A549 treated with Mapracorat at 1 μM for 4 hours (cell line): ENCODE measurements around the gene NT5DC2. TPM values are rescaled to one million over a fixed set of nuclear protein-coding genes. Genes with fewer than 3 reads are reported as not detected.

Experiments used
- total RNA-seq: library from RNA; stranded (reverse); fragments of 200-300 nt; extraction: Qiagen RNA extraction; gene quantifications from 5 replicates; pipeline ENCODE4 v1.2.3, GENCODE V29; 2022

NT5DC2 gene
- total RNA-seq: 81.1 to 105 TPM (median 99.5 TPM) in 5 replicates

DNA sequence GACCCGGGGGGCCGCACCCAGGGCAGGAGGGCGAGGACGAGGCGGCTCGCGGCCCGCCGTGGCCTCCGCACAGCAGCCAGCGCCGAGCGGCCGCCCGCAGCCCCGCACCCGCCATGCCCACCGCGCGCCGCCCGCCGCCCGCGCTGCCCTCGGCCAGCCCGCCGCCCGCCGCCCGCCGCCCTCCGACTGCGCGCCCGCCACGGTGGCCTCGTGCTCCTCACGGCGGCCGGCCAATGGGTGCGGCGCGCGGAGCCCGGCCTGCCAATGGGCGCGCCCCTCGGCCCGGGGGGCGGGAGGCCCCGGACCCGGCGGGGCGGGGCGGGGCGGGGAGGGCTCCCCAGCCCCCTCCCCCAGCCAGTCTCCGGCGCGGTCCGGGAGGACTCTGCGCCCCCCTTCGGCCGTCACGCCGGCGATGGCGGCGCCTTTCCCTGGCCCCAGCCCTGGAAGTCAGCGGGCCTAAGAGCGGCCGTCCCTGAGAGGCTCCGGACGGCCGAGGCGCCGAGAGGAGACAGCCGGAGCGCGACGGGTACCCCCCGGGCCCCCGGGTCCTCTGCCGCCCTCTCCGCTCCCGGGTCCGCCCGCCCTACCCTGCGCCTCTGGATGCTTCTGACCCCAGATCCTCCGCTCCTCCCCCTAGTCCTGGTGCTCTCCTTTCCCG, at the start of gene NT5DC2:
Gene NT5DC2, minus strand, starts transcription at position 235 of the 658 bp plus-strand sequence. Its CDS starts 120 bp downstream, at position 115.

DNA sequence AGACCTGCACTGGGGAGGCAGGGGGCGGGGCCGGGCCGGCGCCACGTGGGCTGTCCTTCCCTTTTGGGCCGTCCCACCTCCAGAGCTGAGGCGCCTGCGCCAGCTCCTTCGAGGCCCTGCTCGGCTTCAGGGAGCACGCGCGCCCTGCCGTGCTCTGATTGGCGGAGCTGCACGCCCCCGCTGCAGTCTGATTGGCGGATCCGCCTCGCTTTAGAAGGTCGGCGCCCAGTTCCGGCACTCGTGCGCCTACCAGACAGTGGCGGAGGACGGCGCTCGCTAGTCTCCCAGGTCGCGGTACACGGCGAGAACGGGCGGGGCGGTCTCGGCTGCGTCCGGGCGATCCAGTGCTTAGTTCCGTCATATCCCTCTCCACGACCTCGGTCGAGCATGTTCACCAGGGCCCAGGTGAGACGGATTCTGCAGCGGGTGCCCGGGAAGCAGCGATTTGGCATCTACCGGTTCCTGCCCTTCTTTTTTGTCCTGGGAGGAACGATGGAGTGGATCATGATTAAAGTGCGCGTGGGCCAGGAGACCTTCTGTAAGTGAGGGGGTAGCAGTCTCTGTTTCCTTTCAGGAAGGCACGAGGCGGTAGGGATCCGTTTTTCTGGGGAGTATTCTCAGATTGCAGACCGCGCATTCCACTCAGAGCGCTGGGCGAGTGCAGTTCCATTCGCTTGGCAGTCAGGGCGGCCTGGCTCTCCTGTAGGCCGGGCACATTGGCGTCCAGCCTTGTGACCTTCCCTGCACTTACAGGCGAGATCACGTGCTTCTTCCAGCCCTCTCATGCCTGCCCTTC, 2.9 kb upstream of the NT5DC2 start, which contains the start of gene UQCC5:
Gene UQCC5, plus strand, starts transcription at position 237 of the 796 bp plus-strand sequence. Its CDS starts 151 bp downstream, at position 388.

DNA sequence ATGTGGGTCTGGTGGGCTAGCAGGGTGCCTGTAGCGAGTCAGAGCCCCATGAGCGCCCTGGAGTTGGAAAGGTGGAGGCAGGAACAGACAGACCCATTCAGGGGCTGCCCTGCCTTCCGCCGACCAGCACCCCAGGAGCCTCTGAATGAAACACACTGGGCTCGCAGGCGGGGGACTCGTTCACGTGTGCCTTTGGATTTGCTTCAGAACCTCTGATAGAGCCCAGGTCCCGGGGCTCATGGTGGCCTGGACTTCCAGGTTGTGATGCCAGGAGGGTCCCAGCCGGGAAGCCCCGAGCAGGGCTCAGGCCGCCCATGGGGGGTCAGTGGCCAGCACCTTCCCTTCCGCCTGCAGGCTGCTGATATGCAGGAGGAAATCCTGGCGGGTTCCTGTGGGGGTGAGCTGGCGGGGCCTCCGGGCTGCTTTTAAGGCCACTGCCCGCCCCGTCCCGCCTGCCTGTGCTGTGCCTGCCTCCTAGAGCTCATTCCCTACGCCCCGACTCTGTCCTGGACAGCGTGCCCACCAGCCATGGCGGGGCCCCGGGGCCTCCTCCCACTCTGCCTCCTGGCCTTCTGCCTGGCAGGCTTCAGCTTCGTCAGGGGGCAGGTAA, 38.7 kb downstream of the NT5DC2 start, which contains the start of gene STAB1:
Gene STAB1, plus strand, starts transcription at position 453 of the 610 bp plus-strand sequence. Its CDS starts 76 bp downstream, at position 529.

Other genes starting within 250 kb of the NT5DC2 start
- gene GLYCTK, start 246.0 kb downstream of the NT5DC2 start, total RNA-seq: 2.9 to 4.9 TPM (median 4.6 TPM) in 5 replicates
- gene DNAH1, start 217.5 kb downstream of the NT5DC2 start, total RNA-seq: 0.66 to 0.92 TPM (median 0.81 TPM) in 5 replicates
- gene BAP1, start 123.8 kb downstream of the NT5DC2 start, total RNA-seq: 28.5 to 40.9 TPM (median 38.8 TPM) in 5 replicates
- gene PHF7, start 123.2 kb downstream of the NT5DC2 start, total RNA-seq: 2.9 to 4.5 TPM (median 3.4 TPM) in 5 replicates
- 0.04 to 0.12 TPM (median 0.06 TPM) in 5 replicates for gene SEMA3G, start 88.8 kb downstream of the NT5DC2 start, total RNA-seq
- gene TNNC1, start 79.8 kb downstream of the NT5DC2 start, total RNA-seq: 0.99 to 1.5 TPM (median 1.4 TPM) in 5 replicates
- 10.0 to 15.4 TPM (median 15.0 TPM) in 5 replicates for gene NISCH, start 78.3 kb downstream of the NT5DC2 start, total RNA-seq
- 0.05 to 0.16 TPM (median 0.08 TPM) in 3 of 5 replicates, not detected in the others for gene STAB1, start 38.5 kb downstream of the NT5DC2 start, total RNA-seq
- gene UQCC5, start 2.7 kb upstream of the NT5DC2 start, total RNA-seq: 58.0 to 69.5 TPM (median 61.0 TPM) in 5 replicates
- gene PBRM1, start 152.1 kb upstream of the NT5DC2 start, total RNA-seq: 10.6 to 15.6 TPM (median 15.1 TPM) in 5 replicates
- gene GNL3, start 152.2 kb upstream of the NT5DC2 start, total RNA-seq: 89.6 to 138 TPM (median 91.0 TPM) in 5 replicates
- gene GLT8D1, start 171.9 kb upstream of the NT5DC2 start, total RNA-seq: 35.0 to 38.9 TPM (median 38.4 TPM) in 5 replicates
- gene SPCS1, start 172.2 kb upstream of the NT5DC2 start, total RNA-seq: 152 to 169 TPM (median 162 TPM) in 5 replicates
- 10.0 to 15.8 TPM (median 13.6 TPM) in 5 replicates for gene NEK4, start 237.1 kb upstream of the NT5DC2 start, total RNA-seq
- not detected in 5 replicates for gene ITIH1, start 243.7 kb upstream of the NT5DC2 start, total RNA-seq